ENCODE measurements around the gene WDR48. TPM values are rescaled to one million over a fixed set of nuclear protein-coding genes. Genes with fewer than 3 reads are reported as not detected.

Gene WDR48
- total RNA-seq, 4 donors from 2014 or later = 27.4 to 47.2 (median 38.0) TPM

GRCh38 chr3:39099738-39100499 lies 48.1 kb downstream of the WDR48 start:
- TF ChIP-seq CTCF (IDR thresholded peaks at IDR 0.05) (no peak), EP300 (IDR thresholded peaks at IDR 0.05) (no peak), POLR2AphosphoS5 (IDR thresholded peaks at IDR 0.05) (no peak), POLR2A (IDR thresholded peaks at IDR 0.05) (no peak)
- Histone ChIP-seq H3K4me3 (no peak overlapping the region), H3K9me3 (no peaks in the 10 kb centered on the region), H3K27me3 (no peaks in the 10 kb centered on the region), H3K4me1 (peaks cover 0 to 60% (median 6%) of the 10 kb centered on the region in 3 donors), H3K27ac (peak overlapping the region in 1 of 4 donors; percentile 14), H3K36me3 (peaks cover 0 to 71% of the 10 kb centered on the region in 2 donors)
- WGBS, 2 donors (ENCODE audit: low coverage in 1 of 2) = 100% methylated on average over 1 of the region's 2 CpGs; no CpG with 5 or more reads in 1 of the 2 donors
- ATAC-seq = no peak

GRCh38 chr3:39100500-39100886 lies 48.7 kb downstream of the WDR48 start:
- ATAC-seq = no peak

GRCh38 chr3:39101022-39101689 lies 49.3 kb downstream of the WDR48 start:
- peaks cover 0 to 61% (median 19%) of the 10 kb centered on the region in 3 donors for H3K4me1 ChIP-seq
- H3K27me3 ChIP-seq = no peaks in the 10 kb centered on the region
- H3K9me3 ChIP-seq = no peaks in the 10 kb centered on the region
- H3K27ac ChIP-seq = peak overlapping the region in 1 of 4 donors; percentile 14
- H3K4me3 ChIP-seq = no peak overlapping the region
- ATAC-seq = no peak
- WGBS, 2 donors (ENCODE audit: low coverage in 1 of 2) = 70% methylated on average over 1 of the region's 5 CpGs; no CpG with 5 or more reads in 1 of the 2 donors
- H3K36me3 ChIP-seq = peaks cover 0 to 58% of the 10 kb centered on the region in 2 donors
- TF ChIP-seq CTCF (IDR thresholded peaks at IDR 0.05) = peak in 3 of 4 experiments; percentile 22 to 67 (median 29)
- no peak for TF ChIP-seq POLR2AphosphoS5 (IDR thresholded peaks at IDR 0.05)

More at GRCh38 chr3:39100500-39100886, 48.7 kb downstream of the WDR48 start:
- WGBS, 2 donors (ENCODE audit: low coverage in 1 of 2) = 100% methylated on average over 1 of the region's 9 CpGs; no CpG with 5 or more reads in 1 of the 2 donors
- no peaks in the 10 kb centered on the region for H3K27me3 ChIP-seq
- H3K4me1 ChIP-seq = peaks cover 0 to 61% (median 12%) of the 10 kb centered on the region in 3 donors
- H3K27ac ChIP-seq = no peak overlapping the region
- TF ChIP-seq EP300 (IDR thresholded peaks at IDR 0.05) (no peak), CTCF (IDR thresholded peaks at IDR 0.05) (no peak), POLR2A (IDR thresholded peaks at IDR 0.05) (no peak), POLR2AphosphoS5 (IDR thresholded peaks at IDR 0.05) (no peak)
- no peak overlapping the region for H3K4me3 ChIP-seq
- H3K9me3 ChIP-seq = no peaks in the 10 kb centered on the region
- peaks cover 0 to 65% of the 10 kb centered on the region in 2 donors for H3K36me3 ChIP-seq

GRCh38 chr3:39102504-39103323 lies 50.9 kb downstream of the WDR48 start:
- 94% methylated on average over 3 of the region's 8 CpGs; no CpG with 5 or more reads in 1 of the 2 donors for WGBS, 2 donors (ENCODE audit: low coverage in 1 of 2)
- H3K4me1 ChIP-seq = peaks cover 0 to 57% (median 19%) of the 10 kb centered on the region in 3 donors
- H3K27ac ChIP-seq = peak overlapping the region in 2 of 4 donors; percentile 14 to 96
- H3K36me3 ChIP-seq = peaks cover 0 to 43% of the 10 kb centered on the region in 2 donors
- H3K9me3 ChIP-seq = no peaks in the 10 kb centered on the region
- no peaks in the 10 kb centered on the region for H3K27me3 ChIP-seq
- TF ChIP-seq EP300 (IDR thresholded peaks at IDR 0.05) = no peak
- TF ChIP-seq POLR2A (IDR thresholded peaks at IDR 0.05) = no peak
- TF ChIP-seq POLR2AphosphoS5 (IDR thresholded peaks at IDR 0.05) = no peak
- TF ChIP-seq CTCF (IDR thresholded peaks at IDR 0.05) = no peak
- no peak for ATAC-seq
- no peak overlapping the region for H3K4me3 ChIP-seq
